Epithelial cell of prostate (primary cell): ENCODE measurements around the gene HK2.
"Not testable (repeated sequence)": the region's sequence is repeated elsewhere in the genome, so short reads cannot be mapped to it uniquely, and the experiment has no call there.

Source experiments
- DNase-seq: peaks from one replicate; pipeline ENCODE4 v3.0.0-alpha.2; 2011; ENCODE audit warnings: low read depth, low spot score
- H3K27ac ChIP-seq: fragments of 450-650 bp; 2 replicates; pipeline ENCODE4 v1.5.1; 2017; ENCODE audit warnings: mild to moderate bottlenecking

The HK2 gene

DNA sequence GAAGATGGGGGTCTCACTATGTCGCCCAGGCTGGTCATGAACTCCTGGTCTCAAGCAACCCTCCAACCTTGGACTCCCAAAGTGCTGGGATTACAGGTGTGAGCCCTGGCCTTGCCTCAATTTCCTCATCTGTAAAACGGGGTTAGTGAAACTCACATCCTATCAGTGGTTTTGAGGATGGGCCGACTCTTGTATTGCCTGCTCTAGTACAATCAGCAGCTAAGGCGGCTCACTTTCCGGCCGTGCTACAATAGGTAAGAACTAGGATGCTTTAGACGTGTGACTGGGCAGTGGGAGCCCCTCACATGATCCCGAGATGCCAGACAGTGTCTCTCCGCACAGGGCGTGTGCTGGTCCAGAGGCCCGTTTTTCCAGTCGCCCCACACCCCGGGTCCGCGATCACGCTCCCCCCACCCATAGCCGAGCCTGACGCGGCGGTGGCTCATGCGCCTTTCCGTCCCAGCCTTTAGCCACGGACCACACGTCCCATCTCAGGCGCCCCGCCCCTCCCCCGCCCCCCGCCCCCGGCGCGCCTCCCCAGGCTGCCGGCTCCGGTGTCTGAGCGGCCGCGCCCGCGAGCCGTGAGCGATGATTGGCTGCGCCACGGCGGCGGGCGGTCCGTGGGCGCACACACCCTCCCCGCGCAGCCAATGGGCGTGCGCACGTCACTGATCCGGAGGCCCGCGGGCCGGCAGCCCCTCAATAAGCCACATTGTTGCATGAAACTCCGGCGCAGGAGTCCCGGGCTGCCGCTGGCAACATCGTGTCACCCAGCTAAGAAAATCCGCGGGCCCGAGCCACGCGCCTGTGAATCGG lies at the start of gene HK2:
Gene HK2, plus strand, starts transcription at position 710 of the 816 bp plus-strand sequence. CDS start 454 bp downstream, outside the sequence.
- no peak for DNase-seq
- peak within 1 kb of the TSS; percentile 78 for H3K27ac ChIP-seq

DNA sequence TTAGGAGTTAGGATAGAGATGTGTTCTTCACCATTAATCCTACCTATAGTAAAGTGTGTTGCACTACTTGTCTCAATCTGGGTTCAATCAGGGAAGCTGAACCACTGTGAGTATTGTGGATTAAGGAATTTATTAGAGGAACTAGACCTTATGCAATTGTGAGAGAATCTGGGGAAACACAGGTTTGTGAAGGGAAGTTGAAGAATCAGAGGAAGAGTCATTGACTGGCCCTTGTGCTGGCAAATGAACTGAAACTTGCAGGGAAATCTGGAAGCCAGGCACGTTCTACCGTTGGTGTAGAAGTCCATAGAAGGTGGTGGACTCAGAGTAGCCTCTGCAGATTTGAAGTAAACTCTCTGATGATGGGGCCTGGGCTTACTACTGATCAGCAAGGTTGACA lies 44.7 kb upstream of the HK2 start:
- DNase-seq: no peak
- no peak overlapping the region for H3K27ac ChIP-seq

GRCh38 chr2:74792282-74792681 lies 41.6 kb upstream of the HK2 start:
- DNase-seq: no peak
- no peak overlapping the region for H3K27ac ChIP-seq

GRCh38 chr2:74794878-74795277 lies 39.0 kb upstream of the HK2 start:
- not testable (repeated sequence) for H3K27ac ChIP-seq, DNase-seq

DNA sequence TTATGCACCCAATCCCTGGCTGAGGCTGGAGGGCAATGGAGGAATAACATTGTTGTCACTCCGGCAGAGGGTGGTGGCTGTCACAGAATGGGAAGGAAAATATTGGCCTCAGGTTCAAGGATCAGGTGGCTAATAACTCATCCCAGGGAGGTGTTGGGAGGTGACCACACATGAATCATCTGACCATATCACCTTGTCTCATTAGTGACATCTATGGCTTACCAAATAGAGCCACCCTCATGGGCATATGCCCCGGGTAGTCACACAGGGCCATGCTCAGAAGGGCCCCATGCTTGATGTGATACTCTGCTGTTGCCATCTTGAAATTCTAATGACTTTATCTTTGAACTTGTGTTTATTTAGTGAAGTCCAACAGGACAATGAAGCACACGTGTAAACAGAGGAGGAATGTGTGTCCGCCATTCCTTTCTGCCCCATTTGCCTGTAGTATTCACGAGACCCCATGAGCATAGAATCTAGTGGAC lies 27.5 kb upstream of the HK2 start:
- no peak for DNase-seq
- no peak overlapping the region for H3K27ac ChIP-seq

DNA sequence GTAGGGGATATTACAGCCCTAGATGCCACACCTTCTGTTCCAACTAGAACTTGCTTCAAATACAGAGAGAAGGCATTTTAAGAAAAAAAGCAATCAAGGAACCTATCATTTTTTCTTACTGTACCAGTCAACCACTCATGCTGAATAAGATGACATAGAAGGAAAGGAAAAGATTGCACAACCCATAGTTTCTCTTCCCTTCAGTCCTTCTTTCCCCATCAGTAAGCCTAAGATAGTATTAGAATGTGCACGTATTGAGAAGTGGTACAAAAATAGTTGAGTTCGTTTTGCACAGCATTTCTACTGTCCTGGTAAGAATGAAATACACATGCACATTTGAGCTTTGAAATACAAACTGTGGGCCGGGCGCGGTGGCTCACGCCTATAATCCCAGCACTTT lies 27.0 kb upstream of the HK2 start:
- no peak for DNase-seq
- H3K27ac ChIP-seq: no peak overlapping the region

DNA sequence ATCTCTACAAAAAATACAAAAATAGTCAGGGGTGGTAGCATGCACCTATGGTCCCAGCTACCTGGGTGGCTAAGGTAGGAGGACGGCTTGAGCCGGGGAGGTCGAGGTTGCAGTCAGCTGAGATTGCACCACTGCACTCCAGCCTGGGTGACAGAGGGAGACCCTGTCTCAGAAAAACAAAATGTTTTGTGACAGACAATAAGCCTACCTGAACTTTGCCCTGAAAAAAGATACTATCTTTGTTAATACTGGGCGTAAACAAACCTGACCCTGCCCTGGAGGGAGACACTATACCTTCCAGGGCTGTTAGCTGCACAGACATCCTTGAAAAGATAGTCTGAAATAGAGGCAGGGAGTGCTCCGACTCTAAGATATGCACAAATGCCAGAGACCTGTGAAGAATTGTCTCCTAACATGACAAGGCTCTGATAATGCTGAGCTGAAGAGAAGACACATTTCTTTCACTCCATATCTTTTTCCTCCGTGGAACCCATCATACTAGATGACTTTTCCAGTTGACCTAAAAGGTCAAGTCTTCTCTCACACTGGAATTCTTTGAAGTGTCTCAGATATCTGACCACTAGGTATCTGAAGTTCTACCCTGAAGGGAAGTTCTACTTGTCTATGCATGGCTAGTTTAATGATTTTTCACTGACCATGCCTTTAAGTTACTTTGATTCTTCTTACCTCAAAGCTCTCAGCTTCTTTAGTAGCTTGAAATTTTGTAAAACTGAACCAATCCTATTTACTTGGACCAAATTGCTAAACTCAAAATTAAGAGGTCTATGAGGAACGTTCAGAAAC lies 20.9 kb upstream of the HK2 start:
- H3K27ac ChIP-seq: no peak overlapping the region
- DNase-seq: no peak

DNA sequence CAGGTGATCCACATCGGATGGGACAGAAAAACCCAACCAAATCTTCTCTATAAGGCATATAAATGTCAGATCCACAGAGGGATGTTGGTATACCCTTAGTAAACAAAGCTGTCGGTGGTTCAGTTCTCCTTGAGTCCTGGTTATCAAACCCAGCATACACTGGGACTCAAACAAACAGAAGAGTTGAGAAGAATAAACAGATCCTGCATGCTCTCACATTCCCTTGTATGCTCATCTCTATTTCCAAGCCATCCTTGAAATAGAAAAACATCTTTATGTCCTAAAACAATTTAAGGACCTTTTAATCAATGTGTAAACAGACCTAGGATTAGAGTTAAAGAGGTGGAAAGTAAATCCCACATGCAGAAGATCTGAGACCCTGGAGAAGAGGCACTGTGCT lies 19.8 kb upstream of the HK2 start:
- DNase-seq: no peak

DNA sequence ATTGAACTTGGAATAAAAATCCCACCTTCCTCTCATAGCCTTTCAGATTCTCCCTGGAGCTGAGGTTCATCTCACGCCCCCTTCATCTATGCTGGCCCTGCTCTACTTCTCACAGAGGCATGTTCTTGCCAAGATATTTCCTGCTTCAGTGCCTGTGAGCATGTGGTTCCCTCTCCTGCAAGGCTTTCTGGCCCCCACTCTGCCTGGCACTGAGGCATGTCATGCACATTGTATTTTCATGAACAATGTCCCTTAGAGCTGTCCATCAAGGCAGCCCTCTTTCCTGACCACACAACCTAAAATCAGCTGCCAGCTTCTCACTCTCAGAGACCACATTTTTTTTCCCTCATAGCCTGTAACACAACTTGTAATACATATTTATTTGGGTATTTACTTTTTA lies 18.0 kb upstream of the HK2 start:
- no peak for DNase-seq
- H3K27ac ChIP-seq: no peak overlapping the region

More for the DNA sequence above, 19.8 kb upstream of the HK2 start:
- no peak overlapping the region for H3K27ac ChIP-seq

DNA sequence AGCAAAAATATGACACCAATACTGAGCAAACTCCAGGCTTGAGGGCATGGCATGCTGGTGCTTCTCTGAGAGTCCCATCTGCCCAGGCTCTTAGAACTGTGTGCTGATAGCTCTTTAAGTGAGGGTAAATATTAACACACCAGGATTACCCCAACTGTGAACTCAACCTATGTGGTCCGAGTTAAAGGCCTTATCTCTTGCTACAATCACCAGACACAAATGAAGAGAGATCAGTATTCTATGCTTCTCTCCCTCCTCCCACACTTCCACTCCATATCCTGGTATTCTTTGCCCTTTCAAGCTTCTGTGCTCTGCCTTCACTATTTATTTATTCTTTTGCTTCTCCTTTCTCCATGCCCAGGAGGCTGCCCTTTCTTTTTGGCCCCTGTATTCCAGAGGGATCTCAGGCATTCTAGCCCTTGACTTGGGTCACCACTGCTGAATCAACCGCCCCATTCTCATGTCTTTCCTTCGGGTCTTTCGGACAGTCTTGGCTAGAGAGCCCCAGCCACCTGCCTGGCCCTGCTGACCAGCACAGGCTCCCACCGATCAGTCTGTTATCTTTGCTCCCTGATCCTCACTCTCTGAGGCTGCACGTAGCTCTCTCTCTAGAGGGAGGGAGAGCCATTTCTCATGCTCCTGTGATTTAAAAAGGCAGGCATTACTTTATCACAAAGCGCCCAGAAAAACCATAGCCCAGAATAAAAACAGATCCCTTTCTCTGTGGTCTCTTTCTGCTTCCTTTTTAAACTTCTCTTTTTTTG lies 17.2 kb upstream of the HK2 start:
- no peak for DNase-seq

DNA sequence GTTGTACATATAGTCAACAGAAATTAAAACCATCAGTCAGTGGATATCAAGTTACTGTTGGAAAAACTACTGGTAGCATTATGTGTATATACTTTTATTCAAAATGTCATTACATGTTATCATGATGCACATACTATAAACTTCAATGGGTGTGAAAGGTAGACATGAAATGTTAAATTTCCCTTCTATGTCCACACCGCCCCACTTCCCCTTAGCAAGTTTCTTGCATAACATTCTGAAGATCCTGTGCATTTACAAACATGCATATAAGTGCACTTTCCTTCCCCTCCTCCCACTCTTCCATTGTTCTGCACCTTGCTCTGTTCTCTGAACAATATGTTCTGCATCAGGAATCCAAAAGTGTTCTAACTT lies 16.6 kb upstream of the HK2 start:
- H3K27ac ChIP-seq: no peak overlapping the region
- DNase-seq: no peak

More for the DNA sequence above, 17.2 kb upstream of the HK2 start:
- no peak overlapping the region for H3K27ac ChIP-seq

- no peak for DNase-seq
- no peak overlapping the region for H3K27ac ChIP-seq
These were observed 14.2 kb upstream of the HK2 start for GRCh38 chr2:74819702-74820101.

GRCh38 chr2:74821177-74822126 lies 12.5 kb upstream of the HK2 start:
- peak overlapping the region; percentile 15 for H3K27ac ChIP-seq
- DNase-seq: no peak

GRCh38 chr2:74822771-74823566 lies 11.0 kb upstream of the HK2 start:
- no peak for DNase-seq
- no peak overlapping the region for H3K27ac ChIP-seq

DNA sequence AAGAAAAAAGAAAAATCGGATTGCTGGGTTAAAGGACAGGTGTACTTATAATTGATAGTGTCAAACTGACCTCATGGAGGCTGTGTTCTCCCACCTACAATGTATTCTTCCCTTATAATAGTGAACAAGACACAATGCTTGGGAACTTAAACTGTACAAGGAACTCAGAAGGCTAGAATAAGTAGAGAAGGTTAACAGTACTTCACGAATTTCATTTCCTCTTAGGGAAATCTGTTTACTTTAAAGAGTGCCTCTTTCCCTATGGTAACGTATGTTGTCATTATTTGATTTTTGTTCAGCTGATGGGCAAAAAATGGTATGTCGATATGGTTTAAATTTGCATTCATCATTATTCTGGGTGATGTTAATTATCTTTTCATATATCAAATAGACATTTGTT lies 9.2 kb upstream of the HK2 start:
- no peak overlapping the region for H3K27ac ChIP-seq
- DNase-seq: no peak

DNA sequence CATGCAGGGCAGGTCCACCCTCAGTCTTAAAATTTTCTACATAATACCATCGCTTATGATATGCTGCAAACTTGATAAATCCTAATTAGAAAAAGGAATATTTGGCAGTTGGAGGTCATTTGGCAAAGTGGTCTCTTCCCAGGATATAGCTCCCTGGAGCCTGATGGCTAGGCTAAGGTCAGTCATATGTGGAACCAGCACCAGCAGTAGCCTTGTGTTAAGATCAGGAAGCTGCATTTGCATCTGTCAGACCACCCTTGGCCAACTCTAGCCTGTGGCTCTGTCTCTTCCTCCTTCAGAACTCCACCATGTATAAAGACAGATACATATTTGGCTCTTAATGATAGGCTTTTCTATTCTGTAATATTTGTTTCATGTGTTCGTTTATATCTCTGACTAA lies 5.4 kb upstream of the HK2 start:
- no peak overlapping the region for H3K27ac ChIP-seq
- no peak for DNase-seq

- H3K27ac ChIP-seq: peak overlapping the region; percentile 78
- no peak for DNase-seq
These were observed 2.0 kb upstream of the HK2 start for GRCh38 chr2:74831693-74832530.

GRCh38 chr2:74834234-74834791 lies 386 bp downstream of the HK2 start:
- H3K27ac ChIP-seq: peak overlapping the region; percentile 78
- not testable (repeated sequence) for DNase-seq
